ENCODE data around the gene CGREF1.

CGREF1 gene

DNA sequence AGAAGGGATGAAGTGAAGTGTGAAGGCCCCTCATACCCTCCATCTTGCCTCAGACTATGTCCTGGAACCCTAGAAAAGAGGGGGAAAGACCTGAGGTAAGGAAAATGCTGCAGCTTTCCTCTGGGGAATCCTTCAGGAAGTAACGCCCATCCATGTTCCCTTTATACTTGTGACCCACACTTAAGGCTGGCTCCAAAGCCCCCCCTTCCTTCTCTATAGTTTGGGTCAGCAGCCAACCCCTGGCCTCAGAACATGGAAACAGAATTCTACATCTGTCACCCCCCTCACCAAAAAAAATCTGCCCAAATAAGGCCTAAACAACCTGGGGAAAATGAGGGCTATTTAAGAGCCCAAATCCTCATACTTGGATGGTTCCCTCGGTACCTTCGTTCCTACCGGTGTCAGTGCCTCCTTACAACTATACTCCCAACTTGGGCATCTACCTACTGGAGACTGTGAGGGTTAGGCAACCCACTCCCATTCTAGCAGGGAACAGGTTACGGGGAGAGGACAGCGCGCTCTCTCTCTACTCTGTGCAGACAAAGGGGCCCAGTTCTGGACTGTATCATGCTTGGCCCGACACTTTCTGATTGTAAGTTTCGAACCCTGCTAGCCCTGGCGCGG is 48.2 kb downstream of the CGREF1 start:
- DNase-seq (ENCODE audit: low read depth in 2 of 2), result no peak
- TF ChIP-seq, protein P1, sequence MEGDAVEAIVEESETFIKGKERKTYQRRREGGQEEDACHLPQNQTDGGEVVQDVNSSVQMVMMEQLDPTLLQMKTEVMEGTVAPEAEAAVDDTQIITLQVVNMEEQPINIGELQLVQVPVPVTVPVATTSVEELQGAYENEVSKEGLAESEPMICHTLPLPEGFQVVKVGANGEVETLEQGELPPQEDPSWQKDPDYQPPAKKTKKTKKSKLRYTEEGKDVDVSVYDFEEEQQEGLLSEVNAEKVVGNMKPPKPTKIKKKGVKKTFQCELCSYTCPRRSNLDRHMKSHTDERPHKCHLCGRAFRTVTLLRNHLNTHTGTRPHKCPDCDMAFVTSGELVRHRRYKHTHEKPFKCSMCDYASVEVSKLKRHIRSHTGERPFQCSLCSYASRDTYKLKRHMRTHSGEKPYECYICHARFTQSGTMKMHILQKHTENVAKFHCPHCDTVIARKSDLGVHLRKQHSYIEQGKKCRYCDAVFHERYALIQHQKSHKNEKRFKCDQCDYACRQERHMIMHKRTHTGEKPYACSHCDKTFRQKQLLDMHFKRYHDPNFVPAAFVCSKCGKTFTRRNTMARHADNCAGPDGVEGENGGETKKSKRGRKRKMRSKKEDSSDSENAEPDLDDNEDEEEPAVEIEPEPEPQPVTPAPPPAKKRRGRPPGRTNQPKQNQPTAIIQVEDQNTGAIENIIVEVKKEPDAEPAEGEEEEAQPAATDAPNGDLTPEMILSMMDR (IDR thresholded peaks at IDR 0.05; ENCODE audit: low read depth, low read length), result no peak
- peak overlapping the region; percentile 96 to 100 for H3K4me3 ChIP-seq (replicated peaks in 1 of 2; ENCODE audit: low read depth in 2 of 2, low read length in 2 of 2)

DNA sequence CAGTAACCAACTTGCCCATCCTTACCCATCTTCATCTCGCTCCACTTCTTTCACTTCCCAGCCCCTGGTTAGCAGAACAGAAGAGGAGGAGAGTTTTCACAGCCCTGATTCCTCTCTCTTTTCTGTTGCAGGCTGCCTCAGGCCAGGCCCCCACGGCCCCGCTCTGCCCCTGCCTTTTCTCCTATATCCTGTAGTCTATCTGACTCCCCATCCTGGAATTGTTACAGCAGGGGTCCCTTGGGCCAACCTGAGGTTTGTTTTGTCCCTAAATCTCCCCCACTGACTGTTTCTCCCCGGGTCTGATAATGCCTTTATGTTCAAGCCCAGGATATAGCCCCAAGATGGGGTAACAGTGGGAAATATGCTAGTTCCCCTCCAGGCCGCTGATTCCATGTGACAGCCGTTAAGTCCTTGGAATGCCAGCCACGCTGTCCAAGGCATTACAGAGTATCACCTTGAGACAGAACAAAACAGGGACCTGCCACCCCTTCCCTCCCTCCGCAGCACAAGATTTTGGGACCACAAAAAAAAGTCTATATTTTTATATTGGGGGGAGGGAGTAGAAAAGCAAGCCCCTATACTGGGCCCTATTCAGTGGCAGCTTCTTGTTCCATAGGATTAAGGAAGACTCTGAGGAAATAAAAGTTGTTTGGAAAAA is 48.8 kb downstream of the CGREF1 start:
- peak overlapping the region; percentile 96 to 100 for H3K4me3 ChIP-seq (replicated peaks in 1 of 2; ENCODE audit: low read depth in 2 of 2, low read length in 2 of 2)
- DNase-seq (ENCODE audit: low read depth in 2 of 2), result no peak
- TF ChIP-seq, protein P1 (IDR thresholded peaks at IDR 0.05; ENCODE audit: low read depth, low read length), result no peak

DNA sequence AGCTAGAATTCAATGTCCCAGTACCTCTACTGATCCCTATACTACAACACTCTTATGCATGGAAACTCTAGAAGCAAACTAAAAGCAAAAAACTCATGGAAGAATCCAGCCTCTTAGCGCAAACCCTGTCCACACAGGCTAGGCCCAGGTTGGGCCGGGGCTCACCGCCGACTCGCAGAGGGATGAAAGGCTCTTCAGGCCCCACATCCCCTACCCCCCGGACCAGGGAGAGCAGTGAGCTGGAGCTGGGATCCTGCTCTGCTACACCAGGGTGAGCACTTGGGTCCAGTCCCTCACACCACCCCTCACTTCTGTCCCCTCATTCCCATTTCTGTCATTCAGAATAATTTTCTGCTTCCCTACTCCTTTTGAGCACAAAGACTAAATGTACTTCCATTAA is 49.5 kb downstream of the CGREF1 start:
- DNase-seq (ENCODE audit: low read depth in 2 of 2), result no peak
- H3K4me3 ChIP-seq (replicated peaks in 1 of 2; ENCODE audit: low read depth in 2 of 2, low read length in 2 of 2), result peak overlapping the region; percentile 96 to 100
- TF ChIP-seq, protein P1 (IDR thresholded peaks at IDR 0.05; ENCODE audit: low read depth, low read length), result no peak

DNA sequence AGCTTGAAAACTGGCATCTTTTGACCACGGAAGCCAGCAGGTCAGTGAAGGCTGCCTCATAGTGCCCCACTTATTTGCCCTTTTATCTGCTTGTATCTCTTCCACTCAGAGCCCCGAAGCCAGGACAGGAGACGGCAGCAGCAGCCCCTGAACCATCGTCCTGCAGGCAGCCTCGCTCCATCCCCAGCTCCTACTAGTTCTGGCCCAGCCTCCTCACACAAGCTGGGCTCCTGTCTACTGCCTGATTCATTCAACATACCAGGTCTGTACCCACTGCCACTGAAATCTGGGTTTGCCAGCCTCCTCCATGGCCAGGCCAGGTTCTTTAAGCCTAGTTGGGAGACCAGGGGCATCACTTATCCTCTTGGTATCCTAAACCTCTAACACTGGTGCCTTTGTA is 51.5 kb downstream of the CGREF1 start:
- DNase-seq (ENCODE audit: low read depth in 2 of 2), result no peak
- H3K4me3 ChIP-seq (replicated peaks in 1 of 2; ENCODE audit: low read depth in 2 of 2, low read length in 2 of 2), result no peak overlapping the region

DNA sequence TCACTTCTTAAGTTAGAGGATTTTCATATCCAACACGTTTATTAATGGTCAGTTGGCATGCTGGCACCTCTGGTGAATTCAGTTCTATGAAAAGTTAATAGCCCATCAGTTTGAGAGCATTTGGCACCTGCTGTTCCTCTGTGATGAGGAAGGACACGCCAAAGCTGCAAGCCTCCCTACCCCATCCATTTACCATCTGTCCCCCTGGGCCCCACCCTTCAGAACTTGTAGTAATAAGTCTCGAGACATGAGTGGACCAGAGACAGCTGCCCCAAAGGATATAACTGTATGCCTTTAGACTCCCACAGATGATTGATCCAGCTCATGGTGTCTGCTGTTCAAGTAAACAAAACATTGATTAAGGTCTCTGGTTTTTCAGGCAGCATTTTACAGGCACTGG is 53.8 kb downstream of the CGREF1 start:
- no peak for DNase-seq (ENCODE audit: low read depth in 2 of 2)
- TF ChIP-seq, protein P1 (IDR thresholded peaks at IDR 0.05; ENCODE audit: low read depth, low read length), result no peak
- no peak overlapping the region for H3K4me3 ChIP-seq (replicated peaks in 1 of 2; ENCODE audit: low read depth in 2 of 2, low read length in 2 of 2)

More for the DNA sequence above, 51.5 kb downstream of the CGREF1 start:
- TF ChIP-seq, protein P1 (IDR thresholded peaks at IDR 0.05; ENCODE audit: low read depth, low read length), result no peak

DNA sequence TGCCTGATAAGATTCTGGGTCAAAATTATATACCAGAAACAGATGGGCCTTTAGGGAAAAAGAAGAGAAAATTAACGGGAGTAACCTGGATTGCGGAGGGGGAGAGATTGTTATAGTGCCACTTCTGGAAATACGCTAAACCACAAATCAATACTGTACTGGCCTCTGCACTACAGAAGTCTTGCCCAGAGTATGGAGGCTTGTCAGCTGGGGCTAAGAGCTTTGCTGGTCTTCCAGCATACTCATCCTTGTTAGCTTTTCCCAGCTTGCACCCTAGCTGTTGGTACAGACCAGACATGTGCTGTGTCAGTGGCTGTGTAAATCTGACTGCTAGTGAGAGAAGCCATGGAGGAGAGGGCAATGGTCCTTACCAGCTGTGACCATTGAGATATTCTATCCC is 58.6 kb downstream of the CGREF1 start:
- DNase-seq (ENCODE audit: low read depth in 2 of 2), result no peak
- TF ChIP-seq, protein P1 (IDR thresholded peaks at IDR 0.05; ENCODE audit: low read depth, low read length), result no peak
- H3K4me3 ChIP-seq (replicated peaks in 1 of 2; ENCODE audit: low read depth in 2 of 2, low read length in 2 of 2), result no peak overlapping the region
